ENCODE results near the gene F10.

F10 gene

DNA sequence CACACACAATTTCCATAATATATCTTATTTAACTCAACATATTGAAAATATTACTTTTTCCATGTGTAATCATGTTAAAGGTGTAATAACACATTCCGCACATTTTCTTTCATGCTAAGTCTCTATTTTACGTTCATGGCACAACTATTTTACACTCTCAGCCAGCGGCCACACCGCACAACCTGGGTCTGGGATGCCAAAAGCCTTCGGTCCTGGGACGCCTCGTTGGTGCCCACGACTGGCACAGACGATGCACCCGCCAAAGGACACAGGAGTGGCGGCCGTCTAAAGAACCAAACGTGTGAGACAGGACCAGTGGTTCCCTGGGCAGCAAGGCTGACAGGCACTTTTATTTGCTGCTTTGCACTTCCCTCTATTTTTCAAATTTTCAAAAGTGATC is 25.8 kb downstream of the F10 start:
- no peak overlapping the region for H3K27ac ChIP-seq (ENCODE audit: low read depth in 2 of 2, low read length in 2 of 2)
- peaks cover 6 to 8% of the 10 kb centered on the region in 2 donors for H3K4me1 ChIP-seq (ENCODE audit: control insufficient read depth in 2 of 2, insufficient read depth in 2 of 2, low read length in 2 of 2)
- H3K4me3 ChIP-seq (ENCODE audit: low read length in 2 of 2) = no peak overlapping the region
- no peaks in the 10 kb centered on the region for H3K36me3 ChIP-seq (ENCODE audit: control insufficient read depth in 2 of 2, insufficient read depth in 2 of 2, low read length in 2 of 2)
- peaks cover 4 to 9% of the 10 kb centered on the region in 2 donors for H3K27me3 ChIP-seq (ENCODE audit: control insufficient read depth in 2 of 2, insufficient read depth in 2 of 2, low read length in 2 of 2)
- H3K9me3 ChIP-seq (ENCODE audit: control insufficient read depth in 2 of 2, low read length in 2 of 2) = no peaks in the 10 kb centered on the region
- H3K9ac ChIP-seq (ENCODE audit: low read depth in 1 of 2, low read length in 2 of 2) = no peak overlapping the region

DNA sequence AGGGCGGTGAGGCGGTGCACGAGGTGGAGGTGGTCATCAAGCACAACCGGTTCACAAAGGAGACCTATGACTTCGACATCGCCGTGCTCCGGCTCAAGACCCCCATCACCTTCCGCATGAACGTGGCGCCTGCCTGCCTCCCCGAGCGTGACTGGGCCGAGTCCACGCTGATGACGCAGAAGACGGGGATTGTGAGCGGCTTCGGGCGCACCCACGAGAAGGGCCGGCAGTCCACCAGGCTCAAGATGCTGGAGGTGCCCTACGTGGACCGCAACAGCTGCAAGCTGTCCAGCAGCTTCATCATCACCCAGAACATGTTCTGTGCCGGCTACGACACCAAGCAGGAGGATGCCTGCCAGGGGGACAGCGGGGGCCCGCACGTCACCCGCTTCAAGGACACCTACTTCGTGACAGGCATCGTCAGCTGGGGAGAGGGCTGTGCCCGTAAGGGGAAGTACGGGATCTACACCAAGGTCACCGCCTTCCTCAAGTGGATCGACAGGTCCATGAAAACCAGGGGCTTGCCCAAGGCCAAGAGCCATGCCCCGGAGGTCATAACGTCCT is 26.4 kb downstream of the F10 start:
- H3K27me3 ChIP-seq (ENCODE audit: control insufficient read depth in 2 of 2, insufficient read depth in 2 of 2, low read length in 2 of 2) = peaks cover 4 to 9% of the 10 kb centered on the region in 2 donors
- peaks cover 8 to 10% of the 10 kb centered on the region in 2 donors for H3K4me1 ChIP-seq (ENCODE audit: control insufficient read depth in 2 of 2, insufficient read depth in 2 of 2, low read length in 2 of 2)
- H3K36me3 ChIP-seq (ENCODE audit: control insufficient read depth in 2 of 2, insufficient read depth in 2 of 2, low read length in 2 of 2) = no peaks in the 10 kb centered on the region
- H3K4me3 ChIP-seq (ENCODE audit: low read length in 2 of 2) = no peak overlapping the region
- H3K9ac ChIP-seq (ENCODE audit: low read depth in 1 of 2, low read length in 2 of 2) = no peak overlapping the region
- no peaks in the 10 kb centered on the region for H3K9me3 ChIP-seq (ENCODE audit: control insufficient read depth in 2 of 2, low read length in 2 of 2)
- no peak overlapping the region for H3K27ac ChIP-seq (ENCODE audit: low read depth in 2 of 2, low read length in 2 of 2)

DNA sequence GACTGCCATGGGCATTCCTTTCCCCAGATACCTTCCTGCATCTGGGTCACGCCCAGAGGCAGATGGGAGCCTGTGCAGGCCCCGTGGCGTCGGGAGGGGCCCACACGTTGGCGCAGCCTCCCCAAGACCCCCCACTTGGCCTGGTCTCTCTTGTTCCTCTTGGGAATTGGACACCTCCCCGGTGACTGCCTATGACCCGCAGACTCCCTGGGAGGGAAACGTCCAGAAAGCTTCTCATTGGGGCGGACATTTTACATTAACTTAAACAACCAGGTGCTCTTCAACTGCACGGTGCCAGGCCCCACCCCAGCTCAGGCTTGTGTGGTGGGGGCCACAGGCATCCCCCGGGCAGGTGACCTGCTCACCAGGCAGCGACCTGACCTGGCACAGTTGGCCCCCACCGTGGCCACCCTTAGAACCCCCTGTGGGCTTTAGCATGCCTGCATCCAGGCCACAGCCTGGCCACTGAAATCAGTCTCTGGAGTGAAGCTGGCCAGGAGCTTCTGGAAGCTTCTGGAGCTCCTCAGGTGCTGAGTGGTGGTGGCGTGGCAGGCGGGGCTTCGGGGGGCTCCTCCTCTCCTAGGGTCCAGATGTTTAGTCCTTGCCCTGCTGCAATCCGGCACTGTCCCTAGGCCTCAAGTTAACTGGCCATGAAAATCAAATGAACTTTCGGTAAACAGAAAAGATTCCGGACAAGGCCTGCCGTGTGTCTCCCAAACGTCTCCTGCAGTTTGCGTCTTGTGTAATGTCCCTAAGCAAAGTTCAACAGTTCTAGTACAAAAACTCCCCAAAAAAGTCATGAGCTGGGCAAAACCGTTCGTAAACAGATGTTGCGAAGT is 27.3 kb downstream of the F10 start:
- peaks cover 8 to 12% of the 10 kb centered on the region in 2 donors for H3K4me1 ChIP-seq (ENCODE audit: control insufficient read depth in 2 of 2, insufficient read depth in 2 of 2, low read length in 2 of 2)
- H3K9ac ChIP-seq (ENCODE audit: low read depth in 1 of 2, low read length in 2 of 2) = no peak overlapping the region
- H3K27me3 ChIP-seq (ENCODE audit: control insufficient read depth in 2 of 2, insufficient read depth in 2 of 2, low read length in 2 of 2) = peaks cover 4 to 9% of the 10 kb centered on the region in 2 donors
- no peaks in the 10 kb centered on the region for H3K9me3 ChIP-seq (ENCODE audit: control insufficient read depth in 2 of 2, low read length in 2 of 2)
- H3K36me3 ChIP-seq (ENCODE audit: control insufficient read depth in 2 of 2, insufficient read depth in 2 of 2, low read length in 2 of 2) = no peaks in the 10 kb centered on the region
- H3K27ac ChIP-seq (ENCODE audit: low read depth in 2 of 2, low read length in 2 of 2) = no peak overlapping the region
- H3K4me3 ChIP-seq (ENCODE audit: low read length in 2 of 2) = no peak overlapping the region

DNA sequence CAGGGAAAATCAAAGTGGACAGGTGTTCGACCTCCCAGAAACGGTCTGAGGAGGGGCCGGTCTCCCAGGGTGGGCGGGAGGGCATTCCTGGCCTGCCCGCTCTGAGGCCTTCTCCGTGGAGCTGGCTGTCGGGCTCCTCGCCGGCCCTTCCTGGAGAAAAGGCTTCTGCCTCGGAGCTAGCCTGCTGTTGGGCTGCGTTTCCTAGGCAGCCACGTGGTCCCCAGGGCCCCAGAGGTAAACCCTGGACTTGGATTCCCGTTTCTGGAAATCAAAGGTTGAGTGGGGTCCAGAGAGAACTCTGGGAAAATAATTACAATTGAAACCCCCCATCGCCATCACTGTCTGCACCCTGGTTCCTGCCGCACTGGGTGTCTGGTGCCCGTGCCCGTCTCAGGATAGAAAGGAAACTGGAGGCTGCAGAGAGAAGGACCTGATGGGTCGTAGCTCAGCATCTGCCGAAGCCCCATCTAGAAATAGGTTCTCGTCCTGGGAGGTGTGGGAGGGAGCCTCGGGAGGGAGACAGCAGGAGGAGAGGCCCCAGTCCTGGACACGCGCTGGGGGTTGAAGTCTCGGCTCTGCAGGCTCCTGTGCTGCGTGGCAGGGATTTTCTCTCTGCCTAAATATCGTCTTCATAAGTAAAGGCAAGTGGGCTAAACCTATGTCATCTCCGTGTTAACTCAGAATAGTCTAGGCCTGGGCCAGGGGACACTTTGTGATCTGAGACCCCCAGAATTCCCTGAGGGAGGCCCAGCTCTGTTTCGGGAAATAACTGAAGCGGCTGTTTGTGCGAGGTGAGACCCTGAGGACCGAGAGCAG is 28.2 kb downstream of the F10 start:
- H3K9ac ChIP-seq (ENCODE audit: low read depth in 1 of 2, low read length in 2 of 2) = no peak overlapping the region
- no peaks in the 10 kb centered on the region for H3K36me3 ChIP-seq (ENCODE audit: control insufficient read depth in 2 of 2, insufficient read depth in 2 of 2, low read length in 2 of 2)
- H3K27ac ChIP-seq (ENCODE audit: low read depth in 2 of 2, low read length in 2 of 2) = no peak overlapping the region
- no peaks in the 10 kb centered on the region for H3K9me3 ChIP-seq (ENCODE audit: control insufficient read depth in 2 of 2, low read length in 2 of 2)
- H3K4me3 ChIP-seq (ENCODE audit: low read length in 2 of 2) = no peak overlapping the region
- peaks cover 8 to 12% of the 10 kb centered on the region in 2 donors for H3K4me1 ChIP-seq (ENCODE audit: control insufficient read depth in 2 of 2, insufficient read depth in 2 of 2, low read length in 2 of 2)
- peaks cover 4 to 9% of the 10 kb centered on the region in 2 donors for H3K27me3 ChIP-seq (ENCODE audit: control insufficient read depth in 2 of 2, insufficient read depth in 2 of 2, low read length in 2 of 2)

DNA sequence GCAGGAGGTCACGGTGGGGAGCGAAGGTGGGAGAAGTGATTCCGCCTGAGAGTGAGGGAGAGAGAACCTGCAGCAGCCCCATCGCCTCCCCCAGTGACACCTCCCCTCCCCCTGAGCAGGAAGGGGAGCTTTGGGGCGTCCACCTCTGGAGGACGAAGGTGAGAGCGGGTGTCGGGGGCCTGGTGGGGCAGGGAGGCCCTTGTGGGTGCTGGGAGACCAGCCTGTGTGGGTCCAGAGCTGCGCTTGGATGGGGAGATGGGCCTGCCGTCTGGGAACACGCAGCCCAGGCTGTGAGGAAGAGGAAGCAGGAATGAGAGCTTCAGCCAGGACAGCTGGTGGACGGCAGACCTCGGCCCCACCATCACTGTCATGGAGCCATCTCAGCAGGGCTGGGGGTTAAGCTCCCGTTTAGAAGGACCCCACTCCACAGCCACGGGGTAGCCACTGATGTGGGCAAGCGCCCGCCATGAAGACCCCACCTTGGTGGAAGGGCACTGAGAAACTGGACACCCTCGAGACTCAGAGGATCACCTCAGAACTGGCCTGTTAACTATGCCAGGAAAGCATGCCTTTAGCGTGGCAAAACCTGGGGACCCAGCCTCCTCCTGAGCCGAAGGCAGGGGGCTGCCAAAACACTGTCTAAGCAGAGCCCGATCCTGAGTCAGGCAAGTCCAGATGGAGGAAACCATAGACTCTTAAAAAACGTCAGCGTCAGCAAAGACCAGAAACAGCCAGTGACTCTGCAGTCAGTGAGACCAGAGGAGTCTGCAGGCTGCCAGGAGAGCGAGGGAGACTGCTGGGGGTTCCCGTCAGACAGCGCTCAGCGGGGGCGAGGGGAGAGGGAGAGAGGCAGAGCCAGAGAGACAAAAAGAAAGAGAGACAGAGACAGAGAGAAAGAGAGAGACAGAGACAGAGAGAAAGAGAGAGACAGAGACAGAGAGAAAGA is 29.4 kb downstream of the F10 start:
- H3K9ac ChIP-seq (ENCODE audit: low read depth in 1 of 2, low read length in 2 of 2) = no peak overlapping the region
- no peak overlapping the region for H3K27ac ChIP-seq (ENCODE audit: low read depth in 2 of 2, low read length in 2 of 2)

DNA sequence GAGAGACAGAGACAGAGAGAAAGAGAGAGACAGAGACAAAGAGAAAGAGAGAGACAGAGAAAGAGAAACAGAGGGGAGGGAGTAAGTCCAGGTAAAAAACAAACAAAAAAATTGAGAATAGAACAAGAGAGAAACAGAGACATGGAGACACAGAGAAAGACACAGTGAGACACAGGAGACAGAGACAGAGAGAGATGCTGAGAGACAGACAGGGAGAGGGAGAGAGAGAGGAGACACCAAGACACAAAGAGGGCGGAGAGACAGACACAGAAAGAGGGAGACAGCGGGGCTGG is 30.0 kb downstream of the F10 start:
- no peak overlapping the region for H3K27ac ChIP-seq (ENCODE audit: low read depth in 2 of 2, low read length in 2 of 2)
- H3K9me3 ChIP-seq (ENCODE audit: control insufficient read depth in 2 of 2, low read length in 2 of 2) = no peaks in the 10 kb centered on the region
- peaks cover 8 to 12% of the 10 kb centered on the region in 2 donors for H3K4me1 ChIP-seq (ENCODE audit: control insufficient read depth in 2 of 2, insufficient read depth in 2 of 2, low read length in 2 of 2)
- peak overlapping the region; percentile 70 to 80 for H3K9ac ChIP-seq (ENCODE audit: low read depth in 1 of 2, low read length in 2 of 2)
- H3K27me3 ChIP-seq (ENCODE audit: control insufficient read depth in 2 of 2, insufficient read depth in 2 of 2, low read length in 2 of 2) = peaks cover 4 to 9% of the 10 kb centered on the region in 2 donors
- peak overlapping the region; percentile 68 to 79 for H3K4me3 ChIP-seq (ENCODE audit: low read length in 2 of 2)
- no peaks in the 10 kb centered on the region for H3K36me3 ChIP-seq (ENCODE audit: control insufficient read depth in 2 of 2, insufficient read depth in 2 of 2, low read length in 2 of 2)

More for the DNA sequence above, 29.4 kb downstream of the F10 start:
- Histone ChIP-seq H3K4me3 (ENCODE audit: low read length in 2 of 2) (peak overlapping the region in 1 of 2 donors; percentile 79), H3K4me1 (ENCODE audit: control insufficient read depth in 2 of 2, insufficient read depth in 2 of 2, low read length in 2 of 2) (peaks cover 8 to 12% of the 10 kb centered on the region in 2 donors), H3K27me3 (ENCODE audit: control insufficient read depth in 2 of 2, insufficient read depth in 2 of 2, low read length in 2 of 2) (peaks cover 4 to 9% of the 10 kb centered on the region in 2 donors), H3K9me3 (ENCODE audit: control insufficient read depth in 2 of 2, low read length in 2 of 2) (no peaks in the 10 kb centered on the region), H3K36me3 (ENCODE audit: control insufficient read depth in 2 of 2, insufficient read depth in 2 of 2, low read length in 2 of 2) (no peaks in the 10 kb centered on the region)

DNA sequence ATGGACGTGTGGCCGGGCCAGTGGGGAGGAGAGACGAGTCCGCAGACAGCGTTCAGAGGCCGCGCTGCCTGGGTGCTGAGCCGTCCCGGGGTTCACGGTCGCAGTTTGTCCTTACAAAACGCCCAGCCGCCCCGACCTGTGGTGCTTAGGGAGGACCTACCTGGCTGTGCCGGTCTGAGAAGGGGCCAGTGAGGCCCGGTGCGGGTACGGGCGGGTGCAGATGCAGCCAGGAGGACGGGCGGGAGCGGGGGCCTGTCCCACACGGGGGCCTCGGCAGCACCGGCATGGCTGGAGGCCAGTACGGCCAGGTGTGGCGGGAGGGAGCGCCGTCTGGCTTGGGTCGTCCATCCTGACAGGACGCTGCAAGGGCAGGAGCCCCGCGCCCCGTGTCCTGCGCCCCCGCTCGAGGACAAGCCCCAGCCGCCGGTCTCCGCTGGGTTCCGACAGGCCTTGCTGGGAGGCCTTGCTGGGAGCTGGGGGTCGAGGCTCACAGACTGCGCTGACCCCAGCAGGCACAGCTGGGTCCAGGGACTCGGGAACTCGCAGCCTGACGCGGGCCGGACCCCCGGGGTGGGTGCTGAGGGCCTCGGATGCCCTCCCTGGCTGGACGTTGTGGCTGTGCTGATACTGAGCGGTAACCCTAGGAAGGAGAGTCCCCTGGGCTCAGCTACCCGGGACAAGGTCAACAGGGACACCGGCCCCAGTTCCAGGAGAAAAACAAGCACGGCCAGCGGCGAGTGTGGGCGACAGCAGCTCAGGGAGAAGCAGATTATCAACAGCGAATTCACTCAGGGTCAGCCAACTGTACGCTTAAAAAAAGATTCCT is 30.6 kb downstream of the F10 start:
- H3K27ac ChIP-seq (ENCODE audit: low read depth in 2 of 2, low read length in 2 of 2) = peak overlapping the region; percentile 56 to 62

DNA sequence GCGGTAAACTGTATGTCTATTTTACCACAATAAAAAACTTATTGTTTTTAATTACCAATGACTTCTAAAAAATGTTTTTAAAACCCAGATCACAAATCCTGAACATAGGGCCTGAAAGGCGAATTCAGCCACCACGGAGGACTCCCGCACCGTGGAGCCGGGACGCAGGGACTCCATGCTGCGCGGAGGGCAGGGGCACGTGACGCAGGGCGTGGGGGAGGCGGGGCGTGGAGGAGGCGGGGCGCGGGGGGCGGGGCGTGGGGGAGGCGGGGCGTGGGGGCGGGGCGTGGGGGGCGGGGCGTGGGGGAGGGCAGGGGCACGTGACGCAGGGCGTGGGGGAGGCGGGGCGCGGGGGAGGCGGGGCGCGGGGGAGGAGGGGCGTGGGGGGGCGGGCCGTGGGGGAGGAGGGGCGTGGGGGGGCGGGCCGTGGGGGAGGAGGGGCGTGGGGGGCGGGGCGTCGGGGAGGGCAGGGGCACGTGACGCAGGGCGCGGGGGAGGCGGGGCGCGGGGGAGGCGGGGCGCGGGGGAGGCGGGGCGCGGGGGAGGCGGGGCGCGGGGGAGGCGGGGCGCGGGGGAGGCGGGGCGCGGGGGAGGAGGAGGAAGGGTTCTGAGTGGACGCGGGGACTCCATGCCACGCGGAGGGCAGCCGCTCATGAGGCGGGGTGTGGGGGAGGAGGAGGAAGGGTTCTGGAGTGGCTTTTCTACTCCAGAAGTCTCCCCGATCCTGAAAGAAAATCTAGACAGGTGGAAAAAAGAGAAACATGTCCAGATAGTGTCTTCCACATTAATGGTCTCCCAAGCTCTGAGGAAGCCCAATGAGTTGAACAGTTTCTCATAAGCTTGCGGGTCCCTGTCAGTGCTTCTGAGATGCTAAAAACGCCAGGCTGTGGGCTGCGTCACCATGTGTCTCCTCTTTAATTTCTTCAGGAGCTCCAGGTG is 31.5 kb downstream of the F10 start:
- H3K4me3 ChIP-seq (ENCODE audit: low read length in 2 of 2) = peak overlapping the region; percentile 68 to 79
- peaks cover 4 to 9% of the 10 kb centered on the region in 2 donors for H3K27me3 ChIP-seq (ENCODE audit: control insufficient read depth in 2 of 2, insufficient read depth in 2 of 2, low read length in 2 of 2)
- peak overlapping the region; percentile 70 to 80 for H3K9ac ChIP-seq (ENCODE audit: low read depth in 1 of 2, low read length in 2 of 2)
- H3K36me3 ChIP-seq (ENCODE audit: control insufficient read depth in 2 of 2, insufficient read depth in 2 of 2, low read length in 2 of 2) = no peaks in the 10 kb centered on the region
- H3K4me1 ChIP-seq (ENCODE audit: control insufficient read depth in 2 of 2, insufficient read depth in 2 of 2, low read length in 2 of 2) = peaks cover 8 to 12% of the 10 kb centered on the region in 2 donors
- H3K9me3 ChIP-seq (ENCODE audit: control insufficient read depth in 2 of 2, low read length in 2 of 2) = no peaks in the 10 kb centered on the region
- H3K27ac ChIP-seq (ENCODE audit: low read depth in 2 of 2, low read length in 2 of 2) = peak overlapping the region; percentile 56 to 62

More for the DNA sequence above, 30.6 kb downstream of the F10 start:
- Histone ChIP-seq H3K4me1 (ENCODE audit: control insufficient read depth in 2 of 2, insufficient read depth in 2 of 2, low read length in 2 of 2) (peaks cover 8 to 12% of the 10 kb centered on the region in 2 donors), H3K27me3 (ENCODE audit: control insufficient read depth in 2 of 2, insufficient read depth in 2 of 2, low read length in 2 of 2) (peaks cover 4 to 9% of the 10 kb centered on the region in 2 donors), H3K9ac (ENCODE audit: low read depth in 1 of 2, low read length in 2 of 2) (peak overlapping the region; percentile 70 to 80), H3K4me3 (ENCODE audit: low read length in 2 of 2) (peak overlapping the region; percentile 68 to 79), H3K36me3 (ENCODE audit: control insufficient read depth in 2 of 2, insufficient read depth in 2 of 2, low read length in 2 of 2) (no peaks in the 10 kb centered on the region), H3K9me3 (ENCODE audit: control insufficient read depth in 2 of 2, low read length in 2 of 2) (no peaks in the 10 kb centered on the region)

Measured in mucosa of rectum (tissue), 2 donors.